Endometrium (tissue), 2 donors: ENCODE results near the gene CEP20.

ENCODE experiments used
- FAIRE-seq: peaks from 2 replicates; lab custom pipeline; 2012; peaks lifted over from hg19 to GRCh38; lab: Jason Lieb, UNC
- donor health status: control.
- donor health status: control.

CEP20 gene

DNA sequence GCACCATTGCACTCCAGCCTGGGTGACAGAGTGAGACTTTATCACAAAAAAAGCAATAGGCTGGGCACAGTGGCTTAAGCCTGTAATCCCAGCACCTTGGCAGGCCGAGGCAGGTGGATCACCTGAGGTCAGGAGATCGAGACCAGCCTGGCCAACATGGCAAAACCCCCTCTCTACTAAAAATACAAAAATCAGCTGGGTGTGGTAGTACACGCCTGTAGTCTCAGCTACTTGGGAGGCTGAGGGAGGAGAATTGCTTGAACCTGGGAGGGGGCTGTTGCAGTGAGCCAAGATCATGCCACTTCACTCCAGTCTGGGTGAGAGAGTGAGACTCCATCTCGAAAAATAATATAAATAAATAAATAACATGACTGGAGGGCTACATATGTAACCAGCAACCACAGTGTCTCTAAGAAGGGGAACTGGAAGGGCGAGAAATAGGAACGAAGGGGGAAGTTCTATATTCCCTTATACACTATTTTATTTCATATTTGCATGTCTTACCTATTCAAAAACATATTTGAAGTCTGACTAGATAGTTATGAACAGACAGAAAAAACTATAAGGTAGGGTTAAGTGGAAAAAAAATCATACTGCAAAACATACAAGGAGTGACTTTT, 57.5 kb downstream of the CEP20 start:
- FAIRE-seq, result no peak

DNA sequence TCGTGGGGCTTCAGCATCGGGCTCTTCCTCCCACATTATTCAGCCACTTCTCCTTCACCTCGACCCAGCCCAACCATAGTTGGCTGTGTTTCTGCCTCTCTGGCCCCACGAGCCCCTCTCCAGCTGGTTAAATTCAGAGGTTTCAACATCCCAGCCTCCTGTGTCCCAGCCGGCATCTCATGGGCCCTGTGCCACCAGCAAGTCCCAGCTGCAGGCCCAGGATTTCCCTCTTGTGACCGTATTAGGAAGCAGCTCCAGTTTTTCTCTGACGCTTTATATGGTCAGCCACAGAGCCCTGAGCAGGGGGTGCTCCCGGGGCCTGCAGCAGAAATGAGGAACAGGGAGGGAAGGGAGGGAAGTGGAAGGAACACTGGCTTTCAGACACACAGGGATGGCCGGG, 58.9 kb downstream of the CEP20 start:
- no peak for FAIRE-seq

DNA sequence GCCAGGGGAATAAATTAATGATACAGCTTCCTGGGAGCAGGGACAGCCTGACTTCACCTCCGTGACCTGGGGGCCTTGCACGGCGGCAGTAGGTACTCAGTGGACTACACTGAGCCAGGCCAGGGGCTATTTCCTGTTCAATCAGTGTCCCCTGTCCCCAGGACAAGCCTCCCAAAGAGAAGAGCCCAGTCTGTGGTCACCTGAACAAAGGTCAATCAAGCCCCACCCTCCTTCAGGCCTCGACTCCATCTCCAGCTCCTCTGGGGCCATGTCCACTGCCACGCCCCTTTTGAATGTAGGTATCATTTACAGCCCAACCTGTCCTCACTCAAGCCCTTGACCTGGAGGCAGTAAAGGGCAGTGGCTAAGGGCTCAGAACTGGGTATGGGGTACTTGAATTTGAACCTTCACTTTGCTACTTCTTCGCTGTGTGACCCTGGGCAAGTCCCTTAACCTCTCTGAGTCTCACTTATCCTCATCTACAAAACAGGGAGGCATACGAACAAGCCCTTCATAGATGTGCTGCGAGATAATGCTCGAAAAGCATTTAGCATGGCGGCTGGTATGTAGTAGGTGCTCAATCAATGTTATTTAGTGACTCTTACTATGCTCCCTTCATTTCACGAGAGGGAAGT, 60.6 kb downstream of the CEP20 start:
- no peak for FAIRE-seq

DNA sequence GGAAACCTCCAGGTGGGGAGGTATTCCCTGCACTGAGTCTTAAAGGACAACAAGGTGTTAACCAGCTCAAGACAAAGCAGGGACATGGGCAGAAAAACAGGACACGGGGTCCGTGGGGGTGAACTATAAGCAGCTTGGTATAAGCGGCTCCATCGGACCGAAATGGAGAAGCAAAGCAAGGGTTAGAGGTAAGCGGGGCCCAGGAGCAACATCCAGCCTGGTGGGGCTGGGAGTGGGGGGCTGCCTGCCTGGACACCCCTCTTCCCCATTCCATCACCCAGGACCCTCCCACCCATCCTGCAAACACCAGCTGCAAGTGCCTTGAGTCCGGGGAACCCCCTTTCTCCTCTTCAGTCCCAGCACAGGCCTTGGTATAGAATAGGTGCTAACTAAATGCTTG, 61.1 kb downstream of the CEP20 start:
- no peak for FAIRE-seq

DNA sequence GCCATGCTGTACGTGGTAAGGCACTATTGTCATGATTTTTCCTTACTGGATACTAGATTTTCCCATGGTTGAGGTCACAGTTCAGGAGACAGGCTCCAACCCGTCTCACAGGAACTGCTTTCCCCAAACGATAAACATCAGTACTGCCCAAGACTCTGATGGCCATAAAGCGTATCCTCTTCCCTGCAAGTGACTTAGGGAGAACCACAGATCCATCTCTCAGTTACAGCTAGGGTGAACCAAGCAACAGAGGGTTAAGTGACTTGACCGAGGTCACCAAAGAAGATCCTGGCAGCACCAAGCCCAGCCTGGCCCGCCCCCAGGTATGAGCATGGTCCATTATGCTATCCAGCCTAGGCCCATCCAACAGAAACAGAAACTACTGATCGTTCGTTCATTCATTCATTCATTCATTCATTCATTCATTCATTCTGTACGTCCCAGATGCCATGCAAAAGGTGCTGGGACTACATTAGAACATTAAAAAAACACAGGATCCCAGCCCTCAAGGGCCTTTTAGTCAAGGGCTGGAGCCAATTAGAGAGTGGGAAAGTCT, 62.6 kb downstream of the CEP20 start:
- FAIRE-seq, result no peak

DNA sequence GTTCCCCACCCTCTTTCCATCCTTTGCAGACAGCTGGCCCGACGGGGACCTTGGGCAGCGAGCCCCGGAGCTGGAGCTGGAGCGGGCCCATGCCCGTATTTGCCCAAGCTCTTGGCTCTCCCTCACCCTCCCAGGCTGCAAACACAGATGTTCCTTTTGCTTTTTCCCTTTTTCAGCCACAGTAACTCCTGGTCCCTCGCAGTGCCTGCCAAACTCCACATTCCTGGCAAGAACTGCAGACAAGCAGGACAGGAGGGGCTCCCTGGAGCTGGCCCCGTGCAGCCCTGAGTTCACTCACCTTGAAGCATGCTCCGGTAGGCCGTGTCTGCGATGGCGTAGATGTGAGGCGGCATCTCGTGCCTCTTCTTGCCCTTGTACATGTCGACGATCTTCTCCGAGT, 65.4 kb downstream of the CEP20 start:
- FAIRE-seq, result no peak

DNA sequence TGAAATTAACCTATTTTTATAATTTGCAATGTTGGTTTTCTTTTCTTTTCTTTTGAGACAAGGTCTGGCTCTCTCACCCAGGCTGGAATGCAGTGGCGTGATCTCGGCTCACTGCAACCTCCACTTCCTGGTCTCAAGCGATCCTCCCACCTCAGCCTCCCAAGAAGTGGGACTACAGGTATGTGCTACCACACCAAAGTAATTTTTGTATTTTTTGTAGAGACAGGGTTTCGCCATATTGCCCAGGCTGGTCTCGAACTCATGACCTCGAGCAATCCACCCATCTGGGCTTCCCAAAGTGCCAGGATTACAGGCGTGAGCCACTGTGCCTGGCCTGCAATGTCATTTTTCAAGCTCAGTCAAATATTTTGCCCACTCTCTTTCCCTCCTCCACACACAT, 67.6 kb downstream of the CEP20 start:
- FAIRE-seq, result no peak

DNA sequence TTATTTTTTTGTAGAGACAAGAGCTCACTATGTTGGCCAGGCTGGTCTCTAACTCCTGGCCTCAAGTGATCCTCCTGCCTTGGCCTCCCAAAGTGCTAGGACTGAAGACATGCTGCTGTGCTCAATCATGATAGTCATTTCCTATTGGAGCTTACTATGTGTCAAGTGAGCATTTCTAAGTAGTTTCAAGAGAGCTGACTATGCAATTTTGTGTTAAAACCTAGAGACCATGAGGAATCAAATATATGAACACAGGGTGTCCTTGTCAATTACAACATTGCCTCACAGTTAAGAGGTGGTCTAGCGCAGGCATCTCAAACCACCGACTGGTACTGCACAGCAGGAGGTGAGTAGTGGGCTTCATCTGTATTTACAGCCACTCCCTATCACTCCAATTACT, 69.4 kb downstream of the CEP20 start:
- no peak for FAIRE-seq

DNA sequence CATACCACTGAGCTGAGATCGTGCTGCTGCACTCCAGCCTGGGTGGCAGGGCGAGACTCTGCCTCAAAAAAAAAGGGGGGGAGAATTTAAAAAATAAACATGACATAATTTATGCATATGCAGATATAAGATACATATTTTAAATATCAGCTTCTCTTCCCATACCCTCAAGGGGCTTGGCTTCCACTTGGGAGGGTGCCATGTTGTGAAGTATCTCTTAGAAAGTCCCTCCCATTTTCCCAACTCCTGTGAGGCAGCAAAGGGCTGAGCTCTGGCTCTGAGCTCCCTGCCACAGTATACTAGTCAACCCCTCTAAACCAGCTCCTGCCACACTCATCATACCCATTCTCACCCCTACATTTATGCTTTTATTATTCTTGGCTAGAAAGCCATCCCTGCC, 71.0 kb downstream of the CEP20 start:
- no peak for FAIRE-seq

DNA sequence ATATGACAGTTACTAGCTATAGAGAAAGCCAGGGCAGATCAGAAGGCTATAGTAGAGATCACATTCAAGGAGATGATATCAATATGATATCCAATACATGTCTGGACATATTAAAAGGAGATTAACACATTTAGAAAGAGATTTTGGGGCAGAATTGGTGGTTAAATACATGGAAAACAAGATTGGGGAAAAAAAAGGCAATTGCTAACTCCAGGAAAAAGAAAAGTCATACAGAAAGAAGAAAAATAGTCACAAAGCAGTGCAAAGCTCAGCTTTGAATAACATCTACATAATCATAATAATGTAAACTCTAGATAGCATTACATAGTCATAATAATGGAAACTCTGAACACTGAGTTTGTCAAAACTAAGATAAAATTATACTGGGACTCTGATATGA, 72.2 kb downstream of the CEP20 start:
- FAIRE-seq, result no peak
